HG02840 (cell line): Measurements from ENCODE around the gene OCEL1.

ENCODE experiments used
- ATAC-seq: cut with Tn5 transposase; IDR thresholded peaks from one replicate; pipeline ENCODE4 v1.9.1; 2021; ENCODE audit warnings: mild to moderate bottlenecking, moderate library complexity, moderate number of reproducible peaks; ENCODE audit not compliant: unreplicated experiment, low FRiP score

Gene OCEL1

DNA sequence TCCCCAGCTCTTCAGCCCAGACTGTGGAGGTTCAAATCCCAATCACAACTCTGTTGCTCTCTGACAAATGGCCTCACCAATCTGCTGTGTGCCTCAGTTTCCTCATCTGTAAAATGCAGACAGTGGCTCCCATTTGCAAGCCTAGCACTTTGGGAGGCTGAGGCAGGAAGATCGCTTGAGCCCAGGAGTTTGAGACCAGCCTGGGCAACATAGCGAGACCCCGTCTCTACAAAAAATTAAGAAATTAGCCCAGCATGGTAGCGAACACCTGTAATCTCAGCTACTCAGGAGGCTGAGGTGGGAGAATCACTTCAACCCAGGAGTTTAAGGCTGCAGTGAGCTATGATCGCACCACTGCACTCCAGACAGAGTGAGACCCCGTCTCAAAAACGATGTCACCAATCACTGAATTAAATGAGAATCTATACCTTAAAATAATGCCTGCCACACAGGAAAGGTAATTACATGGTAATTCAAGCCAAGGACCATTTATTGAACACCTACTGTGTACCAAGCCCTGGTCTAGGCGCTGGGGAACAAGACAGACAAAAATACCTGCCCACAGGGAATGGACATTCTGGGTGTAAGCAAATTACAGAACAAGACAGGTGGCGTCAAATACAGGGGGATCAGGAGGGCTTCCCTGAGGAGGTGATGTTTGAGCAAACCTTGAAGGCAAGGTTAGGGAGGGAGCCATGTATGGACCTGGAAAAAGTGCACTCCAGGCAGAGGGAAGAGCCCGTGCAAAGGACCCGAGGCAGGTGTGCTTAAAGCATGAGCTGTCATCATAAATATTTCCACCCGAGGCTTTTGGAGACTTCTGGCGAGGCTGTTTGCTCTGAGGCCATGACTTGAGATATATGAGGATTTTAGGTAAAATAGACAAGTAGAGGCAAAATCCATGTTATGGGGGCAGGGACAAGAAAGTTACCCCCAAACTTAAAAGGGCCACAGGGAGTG is 12.0 kb downstream of the OCEL1 start:
- ATAC-seq: no peak

DNA sequence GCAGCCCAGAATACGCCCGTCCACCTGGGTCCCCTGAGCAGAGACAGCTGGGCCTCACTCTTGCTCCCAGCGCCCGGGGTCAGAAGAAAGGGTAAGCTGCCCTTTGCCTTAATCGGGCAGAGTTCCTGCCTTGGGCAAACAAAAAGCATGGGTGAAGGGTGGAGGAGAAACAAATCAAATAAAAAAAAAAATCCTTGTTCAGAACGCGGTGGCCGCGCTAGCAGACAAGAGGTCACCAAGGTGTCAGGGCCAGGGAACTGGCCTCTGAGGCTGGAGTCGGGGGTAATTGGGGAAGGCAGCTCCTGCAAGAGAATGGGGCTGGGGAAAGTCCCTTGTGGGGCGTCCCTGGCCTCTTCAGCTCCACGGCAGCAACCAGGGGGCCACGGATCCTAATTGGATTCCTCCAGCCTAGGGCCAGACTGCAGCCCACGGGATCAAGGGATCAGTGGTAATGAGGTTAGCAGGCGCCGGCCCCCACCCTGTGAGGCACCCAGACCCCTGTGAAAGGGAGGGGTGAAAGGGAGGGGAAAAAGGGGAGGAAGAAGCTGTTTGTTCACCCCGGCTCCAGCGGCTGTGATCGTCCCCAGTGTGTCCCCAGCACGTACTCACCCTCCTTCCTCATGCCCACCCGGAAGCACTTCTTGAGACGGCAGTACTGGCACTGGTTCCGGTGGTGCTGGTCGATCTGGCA is 14.2 kb downstream of the OCEL1 start:
- no peak for ATAC-seq

DNA sequence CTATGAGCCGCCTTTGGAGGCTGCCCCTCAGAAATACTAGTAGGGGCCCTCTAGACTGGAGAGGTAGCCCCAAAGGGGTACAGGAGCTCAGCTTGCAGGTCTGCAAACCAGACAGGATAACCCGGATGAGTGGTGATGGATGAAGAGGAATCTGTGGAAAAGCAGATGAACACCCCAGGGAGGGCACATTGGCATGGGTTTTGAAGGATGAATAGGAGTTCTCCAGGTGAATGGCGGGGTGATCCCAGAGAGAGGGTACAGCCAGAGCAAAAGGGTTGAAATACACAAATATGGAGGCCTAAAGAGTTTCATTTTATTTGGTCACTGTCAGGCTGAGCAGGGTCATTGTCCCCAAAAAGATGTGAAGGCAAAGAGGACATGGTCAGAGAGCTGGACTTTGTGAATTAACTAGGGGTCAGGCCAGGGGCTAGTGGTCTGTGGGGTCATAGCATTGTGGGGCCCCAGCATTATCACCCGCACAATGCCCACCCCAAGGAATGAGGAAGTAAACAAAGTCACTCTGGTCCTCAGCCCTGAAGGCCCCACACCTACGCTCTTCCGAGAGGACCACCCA is 14.9 kb downstream of the OCEL1 start:
- no peak for ATAC-seq

DNA sequence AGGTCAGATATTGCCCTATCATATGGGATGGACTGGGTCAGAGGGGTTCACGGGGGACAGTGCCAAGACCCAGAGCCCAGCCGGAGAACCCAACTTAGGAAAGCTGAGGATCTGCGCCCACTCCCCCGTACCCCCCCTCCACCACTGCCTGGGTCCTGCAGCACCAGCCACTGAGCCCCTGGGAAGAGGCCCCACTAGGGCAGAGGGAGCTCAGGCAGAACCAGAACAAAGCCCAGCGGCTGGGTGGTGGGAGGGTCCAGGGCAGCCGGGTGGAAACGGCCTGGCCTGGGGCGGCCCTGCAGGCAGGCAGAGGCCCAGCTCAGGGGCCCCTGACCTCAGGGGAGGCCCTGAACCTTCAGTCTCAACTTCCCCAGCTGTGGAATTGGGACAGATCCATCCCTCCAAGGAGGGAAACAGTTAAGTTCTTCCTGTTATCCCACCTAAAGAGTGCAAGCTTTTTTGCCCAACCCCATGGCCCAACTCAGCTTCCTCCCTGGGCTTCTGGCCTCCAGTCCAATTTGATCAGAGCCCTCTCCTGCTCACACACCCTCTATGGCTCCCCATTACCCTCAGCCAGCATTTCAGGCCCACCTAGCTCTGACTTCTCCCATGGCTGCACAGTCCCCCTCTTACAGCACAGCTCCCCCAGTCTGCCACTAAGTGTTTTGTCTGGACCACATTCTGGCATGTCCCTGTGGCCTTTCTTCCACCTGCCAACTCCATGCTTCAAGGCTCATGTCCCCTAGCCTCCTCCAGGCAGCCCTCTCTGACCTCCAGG is 16.6 kb downstream of the OCEL1 start:
- ATAC-seq: no peak

DNA sequence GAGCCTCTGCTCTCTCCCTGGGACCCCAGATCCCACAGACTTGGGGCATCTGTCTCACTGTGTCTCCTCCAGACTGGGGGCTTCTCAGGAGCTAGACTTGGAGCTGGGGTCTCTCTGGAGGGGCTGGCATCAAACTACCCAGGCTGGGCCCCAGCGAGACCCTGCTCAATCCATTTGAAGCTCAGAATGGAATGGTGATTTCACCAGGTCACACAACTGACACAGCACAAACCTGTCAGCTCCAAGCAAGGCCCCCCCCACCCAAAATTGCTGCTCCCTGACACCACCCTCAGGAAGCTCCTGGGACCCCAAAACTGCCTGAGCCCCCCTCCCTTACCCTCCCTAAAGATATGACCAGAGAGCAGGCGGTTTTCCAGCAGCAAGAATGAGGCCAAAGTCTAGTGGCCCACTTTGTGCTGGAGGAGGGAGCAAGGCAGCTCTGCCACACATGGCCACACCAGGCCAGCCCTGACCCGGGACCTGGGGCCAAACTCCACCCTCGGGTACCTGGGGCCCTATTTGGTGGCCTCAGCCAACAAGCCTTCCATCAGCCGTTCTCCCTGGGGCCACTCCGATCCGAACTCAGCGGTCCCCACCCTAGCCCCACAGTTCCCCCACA is 17.3 kb downstream of the OCEL1 start:
- ATAC-seq: no peak

DNA sequence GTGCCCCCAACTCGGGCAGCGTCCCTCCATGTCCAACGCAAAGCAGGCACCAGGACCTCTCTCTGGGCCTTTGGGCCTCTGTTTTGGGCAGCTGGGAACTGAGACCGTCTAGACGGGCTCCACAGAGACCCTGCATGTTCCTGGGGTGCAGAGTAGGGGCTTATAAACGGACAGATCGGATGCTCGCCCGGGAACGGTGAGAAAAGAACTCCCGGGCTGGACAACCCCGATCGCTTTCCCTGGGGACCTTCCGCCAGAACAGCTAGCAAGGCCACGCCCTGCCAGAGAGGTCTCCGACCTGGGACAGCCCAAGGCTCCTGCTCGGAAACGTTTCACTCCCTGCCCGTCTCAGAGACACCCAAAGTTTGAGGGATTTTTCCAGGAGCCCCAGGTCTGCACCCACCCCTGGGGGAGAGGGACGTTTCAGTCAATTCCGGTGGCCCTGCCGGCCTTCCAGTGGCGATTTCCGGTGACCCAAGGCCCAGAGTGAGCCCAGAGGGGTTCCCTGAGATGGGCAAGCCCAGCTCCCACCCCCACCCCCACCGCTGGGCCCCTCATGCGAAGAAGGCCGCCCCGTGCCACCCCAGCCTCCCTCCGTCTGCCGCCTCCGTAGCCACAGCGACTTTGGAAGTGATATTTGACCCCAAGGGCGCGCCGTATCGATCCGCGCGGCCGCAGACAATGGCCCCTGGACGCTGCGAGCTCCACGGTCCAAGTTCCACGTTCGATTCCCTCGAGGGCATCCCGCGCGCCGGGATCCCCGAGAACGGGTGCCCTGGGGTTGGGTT is 18.0 kb downstream of the OCEL1 start:
- no peak for ATAC-seq

DNA sequence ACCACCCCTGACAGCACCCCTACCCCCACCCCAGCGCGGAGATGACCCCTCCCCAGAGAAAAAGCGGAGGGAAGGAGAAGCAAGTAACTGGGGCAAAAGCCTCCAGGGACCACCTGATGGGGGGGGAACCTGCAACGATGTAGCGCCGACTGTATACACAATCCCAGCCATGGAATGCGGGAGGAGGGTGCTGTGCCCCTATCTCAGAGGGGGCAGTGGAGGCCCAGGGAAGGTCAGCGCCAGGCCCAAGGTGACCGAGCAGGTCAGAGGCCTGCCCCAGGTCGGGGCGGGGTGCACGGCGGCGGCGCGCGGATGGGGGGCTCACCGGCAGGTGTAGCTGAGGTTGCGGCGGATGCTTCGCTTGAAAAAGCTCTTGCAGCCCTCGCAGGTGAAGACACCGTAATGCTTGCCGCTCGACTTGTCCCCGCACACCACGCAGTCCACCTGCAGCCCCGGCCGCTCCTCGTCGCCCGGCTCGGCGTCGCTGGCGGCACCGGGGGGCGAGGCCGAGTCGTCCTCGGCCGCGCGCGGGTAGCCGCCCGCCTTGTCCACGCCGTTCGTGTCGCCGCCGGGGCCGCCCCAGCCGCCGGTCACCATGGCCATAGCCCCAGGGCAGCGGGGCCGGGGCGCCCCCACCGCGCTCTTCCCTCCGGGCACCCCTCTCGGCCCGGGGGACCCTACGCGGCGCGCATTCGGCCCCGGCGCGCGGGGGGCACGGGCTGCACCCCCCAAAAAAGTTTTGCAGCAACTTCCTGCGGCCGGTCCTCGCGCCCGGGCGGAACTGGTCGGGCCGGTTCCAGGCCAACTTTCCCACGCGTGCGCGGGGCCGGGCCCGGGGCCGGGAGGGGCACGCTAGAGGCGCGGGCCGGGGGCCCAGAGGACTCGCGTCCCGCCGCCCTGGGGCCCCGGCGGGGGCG is 18.9 kb downstream of the OCEL1 start:
- ATAC-seq: no peak

DNA sequence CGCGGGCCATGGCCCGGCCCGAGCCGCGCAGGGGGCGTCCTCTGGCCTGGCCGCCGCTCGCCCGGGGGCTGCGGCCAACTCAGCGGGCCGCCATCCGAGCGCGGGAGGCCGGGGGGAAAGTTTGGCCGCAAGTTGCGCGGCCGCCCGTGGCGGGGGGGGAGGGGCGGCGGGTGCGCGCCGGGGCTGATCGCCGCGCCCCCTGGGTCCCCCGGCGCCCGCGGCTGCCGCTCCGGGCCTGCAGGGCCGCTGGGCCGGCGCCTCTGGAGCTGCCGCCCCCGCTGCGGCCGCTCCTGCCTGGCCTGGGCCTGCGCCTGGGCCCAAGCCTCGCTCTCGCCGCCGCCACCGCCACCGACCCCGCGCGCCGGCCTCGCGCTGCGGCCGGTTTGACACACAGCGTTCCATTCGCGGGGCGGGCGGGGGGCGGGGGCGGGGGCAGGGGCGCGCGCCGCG is 19.5 kb downstream of the OCEL1 start, which contains the start of gene NR2F6:
Gene NR2F6 (minus strand): TSS at position 385 of the 450 bp plus-strand sequence. CDS start 699 bp downstream, outside the sequence.
- ATAC-seq: peak; percentile 62

DNA sequence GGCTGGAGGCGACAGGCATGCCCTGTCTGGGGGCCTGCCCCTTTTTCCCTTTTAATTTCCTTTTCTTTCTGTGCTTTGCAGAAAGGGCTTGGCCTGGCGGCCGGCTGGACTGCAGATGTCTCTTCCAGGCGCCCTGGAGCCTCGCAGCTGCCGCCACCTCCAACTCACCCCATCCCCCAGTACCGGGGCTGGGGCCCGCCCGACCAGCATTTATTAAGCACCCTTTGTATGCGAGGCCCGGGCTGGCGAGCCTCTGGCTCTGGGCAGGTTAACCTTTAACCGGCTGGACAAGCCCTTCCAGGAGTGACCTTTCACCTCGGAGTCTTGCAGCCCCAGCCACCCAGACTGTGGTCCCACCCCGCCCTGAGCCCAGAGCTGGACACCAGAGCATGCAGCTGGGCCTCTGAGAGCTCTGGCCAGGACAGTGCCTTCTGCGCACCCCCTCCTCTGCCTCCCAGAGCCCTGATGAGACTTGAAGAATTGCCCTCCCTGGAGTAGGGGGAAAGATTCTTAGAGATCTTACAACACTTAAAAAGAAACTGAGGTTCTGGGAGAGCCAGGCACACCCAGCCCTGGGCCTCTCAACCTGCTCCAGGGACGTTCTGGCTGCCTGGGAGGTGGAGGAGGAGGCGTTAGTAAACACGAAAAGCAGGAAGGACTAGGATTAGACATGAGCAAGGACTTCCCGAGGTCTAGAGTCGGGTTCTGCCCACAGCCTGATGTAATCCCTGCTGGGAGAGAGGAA is 20.8 kb downstream of the OCEL1 start:
- no peak for ATAC-seq

DNA sequence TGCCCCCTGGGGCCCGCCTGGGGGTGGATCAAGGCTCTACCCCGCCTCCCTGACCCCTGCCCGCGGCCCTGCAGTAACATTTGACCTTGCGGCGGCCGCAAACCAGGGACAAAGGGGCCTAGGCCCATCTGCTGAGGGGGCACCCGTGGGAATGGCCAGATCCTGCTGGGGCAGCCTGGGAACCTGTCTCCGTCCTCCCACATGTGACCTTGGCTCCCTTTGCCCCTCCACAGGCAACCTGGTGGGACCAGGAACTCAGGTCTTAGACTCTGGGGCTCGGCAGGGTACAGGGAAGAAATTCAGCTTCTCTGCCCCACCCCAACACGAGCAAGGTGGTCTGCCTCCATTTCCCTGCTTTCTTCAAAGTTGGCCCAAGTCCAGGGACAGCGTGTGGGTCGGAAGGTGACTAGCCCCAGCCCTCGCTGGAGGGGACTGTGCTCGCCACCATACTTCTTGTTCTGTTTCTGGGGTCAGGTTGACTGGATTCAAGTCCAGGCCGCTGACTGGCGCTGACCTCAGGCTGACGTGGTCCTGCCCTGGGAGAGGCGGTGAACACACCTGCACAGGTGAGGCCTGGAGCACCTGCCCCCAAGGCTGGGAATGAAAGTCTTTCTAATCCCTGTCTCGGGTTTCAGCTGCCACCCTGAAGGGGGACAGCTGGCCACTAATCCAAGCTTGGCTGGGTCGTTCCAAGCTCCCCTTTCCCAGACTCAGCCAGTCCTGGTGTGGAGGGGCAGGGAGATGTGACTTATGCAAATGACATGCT is 22.2 kb downstream of the OCEL1 start:
- no peak for ATAC-seq

DNA sequence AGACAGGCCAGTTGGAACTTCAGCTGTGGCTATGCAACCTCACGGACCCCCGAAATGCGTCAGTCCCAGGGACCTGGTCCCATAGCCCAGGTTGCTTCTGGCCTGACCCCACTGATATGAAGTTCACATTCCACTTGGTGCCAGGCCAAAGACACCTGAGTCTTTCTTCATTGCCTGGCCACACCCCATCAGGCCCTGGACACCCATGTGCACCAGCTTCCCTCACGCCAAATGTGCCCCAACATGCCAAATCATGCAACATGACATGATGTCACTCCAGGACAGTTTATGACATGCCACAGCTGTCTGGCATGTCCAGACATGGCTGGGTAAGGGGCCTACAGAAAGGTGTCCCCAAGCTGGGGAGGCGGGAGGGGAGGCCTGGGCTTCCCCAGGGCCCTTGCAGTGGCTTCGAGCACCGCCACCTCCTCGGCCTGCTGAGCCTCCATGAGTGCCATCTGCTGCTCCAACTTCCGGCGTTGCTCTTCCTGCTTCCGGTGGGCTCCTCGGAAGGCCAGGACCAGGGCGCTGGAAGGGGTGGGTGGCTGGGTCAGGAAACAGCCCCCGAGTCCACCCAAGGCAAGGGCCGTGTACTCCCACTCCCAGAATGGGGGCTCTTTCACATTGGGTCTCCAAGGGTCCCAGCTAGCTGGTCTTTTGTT is 24.0 kb downstream of the OCEL1 start:
- no peak for ATAC-seq

DNA sequence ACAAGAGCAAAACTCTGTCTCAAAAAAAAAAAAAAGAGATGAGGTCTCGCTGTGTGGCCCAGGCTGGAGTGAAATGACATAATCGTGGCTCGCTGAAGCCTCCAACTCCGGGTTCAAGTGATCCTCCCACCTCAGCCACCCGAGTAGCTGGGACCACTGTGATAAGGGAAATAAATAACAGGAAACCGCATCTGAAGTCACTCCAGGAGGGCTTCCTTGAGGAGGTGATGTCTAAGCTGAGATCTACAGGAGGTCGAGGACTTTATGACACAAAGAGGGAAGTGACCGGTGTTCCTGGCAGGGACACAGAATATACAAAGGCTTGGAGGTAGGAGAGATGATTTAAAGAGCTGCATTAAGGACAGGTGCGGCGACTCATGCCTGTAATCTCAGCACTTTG is 28.6 kb downstream of the OCEL1 start:
- ATAC-seq: no peak

DNA sequence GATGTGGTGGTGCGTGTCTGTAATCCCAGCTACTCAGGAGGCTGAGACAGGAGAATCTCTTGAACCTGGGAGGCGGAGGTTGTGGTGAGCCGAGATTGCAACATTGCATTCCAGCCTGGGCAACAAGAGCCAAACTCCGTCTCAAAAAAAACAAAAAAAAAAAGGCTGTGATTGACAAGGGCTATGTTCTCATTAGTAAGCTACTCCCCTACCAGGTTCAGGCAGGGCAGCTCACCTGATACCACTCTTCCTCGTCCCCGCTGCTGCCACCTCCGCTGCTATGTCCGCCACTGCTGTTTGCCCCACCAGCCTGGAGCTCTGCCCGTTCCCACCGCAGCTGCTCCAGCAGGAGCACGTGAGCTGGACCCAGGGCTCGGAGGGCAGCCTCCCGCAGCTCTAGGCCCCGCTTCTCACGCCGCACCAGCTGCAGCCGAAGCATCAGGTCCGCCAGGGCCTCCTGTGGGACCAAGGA is 29.2 kb downstream of the OCEL1 start:
- ATAC-seq: no peak

DNA sequence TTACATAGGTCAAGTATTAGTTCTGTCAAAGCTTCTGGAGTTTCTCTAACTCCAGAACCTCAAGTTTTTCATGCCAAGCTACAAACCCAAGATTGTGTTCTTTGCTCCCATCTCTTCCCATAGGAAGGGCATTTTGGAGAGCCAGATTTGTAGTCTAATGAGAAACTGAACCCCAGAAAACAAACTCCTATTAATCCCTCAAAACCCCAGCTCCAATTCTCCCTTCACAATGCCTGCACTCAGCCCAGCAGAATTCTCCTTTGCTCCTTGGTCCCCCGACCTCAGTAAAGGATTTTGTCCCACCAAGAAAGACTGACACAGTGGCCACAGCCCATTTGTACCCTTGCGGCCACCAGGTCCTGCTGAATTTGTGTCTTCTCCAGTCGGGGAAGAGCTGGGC is 30.1 kb downstream of the OCEL1 start:
- ATAC-seq: no peak

DNA sequence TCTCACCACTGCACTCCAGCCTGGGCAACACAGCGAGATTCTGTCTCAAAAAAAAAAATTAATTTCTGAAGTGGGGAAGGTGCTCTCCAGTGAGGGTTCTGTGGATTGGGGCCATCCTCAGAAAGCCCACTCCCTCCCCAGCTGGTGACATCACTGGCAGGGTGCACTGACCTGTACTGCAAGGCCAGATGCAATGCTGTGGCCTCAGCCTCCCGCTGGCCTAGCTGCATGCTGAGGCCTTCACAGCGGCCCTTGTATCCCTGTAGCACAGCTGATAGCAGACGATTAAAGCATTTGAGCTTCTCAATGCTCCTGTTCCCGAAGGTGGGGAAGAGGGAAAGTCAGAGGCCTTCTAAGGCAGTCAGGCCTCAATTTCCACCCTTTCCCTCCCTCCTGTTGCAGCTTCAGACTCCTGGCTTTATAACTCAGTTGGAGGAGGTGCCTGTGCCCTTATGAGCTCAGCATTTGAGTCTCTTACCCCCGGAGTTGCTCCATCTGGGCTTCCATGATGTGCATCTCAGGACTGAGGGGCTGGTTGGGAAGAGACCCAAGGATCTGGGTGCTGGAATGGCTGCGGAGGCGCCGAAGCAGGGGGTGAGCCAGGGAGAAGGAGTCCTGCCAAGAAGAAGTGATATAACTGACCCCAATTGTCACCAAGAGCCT is 33.2 kb downstream of the OCEL1 start:
- ATAC-seq: no peak

DNA sequence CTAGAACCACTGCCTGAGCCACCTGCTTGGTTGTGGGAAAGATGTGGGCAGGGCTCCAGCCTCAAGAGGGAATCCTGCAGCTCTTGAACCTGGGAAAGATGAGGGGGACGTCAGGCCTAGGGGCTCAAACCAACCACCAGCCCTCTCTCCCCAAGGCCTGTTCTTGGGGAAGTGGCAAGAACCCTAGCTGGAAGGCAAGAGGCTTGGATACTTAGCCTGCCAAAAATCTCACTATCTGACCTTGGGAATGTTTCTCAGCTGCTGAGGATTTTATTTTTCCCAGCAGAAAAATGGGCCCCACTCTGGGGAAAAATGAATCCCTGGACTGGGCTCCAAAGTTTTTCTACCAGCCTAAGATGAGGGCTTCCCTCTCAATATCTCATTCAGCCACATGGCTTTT is 33.9 kb downstream of the OCEL1 start:
- no peak for ATAC-seq
